Cardiac fibroblast (primary cell): ENCODE results near the gene ALDOB.

Source experiments
- DNase-seq, 2 donors: peaks; one replicate each; pipeline versions ENCODE4 v3.0.0 to v3.0.0-alpha.2; 2010; ENCODE audit warnings: low read depth in 2 of 2
- H3K4me3 ChIP-seq, 2 donors: replicated peaks in 1 of 2; 1 replicate in 1 of 2; 2 replicates in 1 of 2; pipeline ENCODE4 v1.5.1; 2011; ENCODE audit warnings: low read depth in 2 of 2, low read length in 2 of 2, mild to moderate bottlenecking in 2 of 2, moderate library complexity in 1 of 2
- CTCF ChIP-seq: IDR thresholded peaks from one replicate; pipeline ENCODE4 v1.5.1; 2011; ENCODE audit warnings: low read depth, mild to moderate bottlenecking, low read length, inconsistent platforms

The ALDOB gene

GRCh38 chr9:101468116-101468515 lies 32.5 kb upstream of the ALDOB start:
- DNase-seq: no peak
- TF ChIP-seq CTCF: no peak
- H3K4me3 ChIP-seq: no peak overlapping the region

GRCh38 chr9:101467690-101468089 lies 32.1 kb upstream of the ALDOB start:
- H3K4me3 ChIP-seq: no peak overlapping the region
- TF ChIP-seq CTCF: no peak
- DNase-seq: no peak

GRCh38 chr9:101466863-101467262 lies 31.3 kb upstream of the ALDOB start:
- no peak for DNase-seq
- H3K4me3 ChIP-seq: no peak overlapping the region
- TF ChIP-seq CTCF: no peak

DNA sequence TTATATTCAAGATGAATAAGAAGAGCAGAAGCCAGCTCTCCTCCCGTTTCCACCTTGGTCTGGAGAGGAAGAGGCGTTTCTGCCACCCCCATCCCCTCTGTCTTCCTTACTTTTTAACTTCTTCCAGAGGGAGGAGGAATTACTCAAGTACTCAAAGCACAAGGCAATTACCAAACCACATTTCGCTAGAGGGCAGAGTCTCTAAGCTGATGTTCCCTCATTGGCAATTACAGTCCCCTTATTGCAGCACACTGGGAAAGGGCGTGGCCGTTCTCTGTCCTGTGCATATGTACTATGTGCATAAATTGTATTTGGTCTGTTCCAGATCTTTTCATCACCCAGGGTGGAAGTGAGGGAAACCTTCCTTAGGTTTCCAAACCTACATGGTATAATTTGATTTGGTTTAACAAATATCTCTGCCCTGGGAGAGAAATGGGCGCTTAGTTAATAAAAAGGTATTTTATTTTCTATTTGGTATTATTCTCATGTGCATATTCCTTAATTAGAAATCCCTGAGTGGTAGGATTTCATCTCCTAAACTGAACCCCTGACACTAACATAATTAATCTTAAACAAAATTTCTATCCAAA lies 29.8 kb upstream of the ALDOB start:
- peak; percentile 22 for TF ChIP-seq CTCF
- DNase-seq: peak; percentile 52 to 84
- H3K4me3 ChIP-seq: no peak overlapping the region

DNA sequence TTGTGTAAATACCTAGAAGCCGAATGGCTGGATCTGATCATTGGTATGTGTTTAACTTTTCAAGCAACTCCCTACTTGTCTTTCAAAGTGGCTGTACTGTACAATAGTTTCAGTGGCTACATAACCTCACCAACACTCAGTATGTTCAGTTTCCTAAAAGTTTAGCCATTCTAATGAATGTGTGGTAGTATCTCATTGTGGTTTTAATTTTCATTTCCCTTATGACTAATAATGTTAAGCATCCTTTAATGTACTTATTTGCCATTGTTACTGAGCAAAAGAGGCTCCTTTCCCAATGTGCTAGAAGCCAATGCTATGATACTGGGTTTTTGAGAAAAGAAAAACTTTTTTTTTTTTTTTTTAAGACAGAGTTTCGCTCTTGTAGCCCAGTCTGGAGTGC lies 27.8 kb upstream of the ALDOB start:
- TF ChIP-seq CTCF: no peak
- peak; percentile 16 to 52 for DNase-seq
- no peak overlapping the region for H3K4me3 ChIP-seq

DNA sequence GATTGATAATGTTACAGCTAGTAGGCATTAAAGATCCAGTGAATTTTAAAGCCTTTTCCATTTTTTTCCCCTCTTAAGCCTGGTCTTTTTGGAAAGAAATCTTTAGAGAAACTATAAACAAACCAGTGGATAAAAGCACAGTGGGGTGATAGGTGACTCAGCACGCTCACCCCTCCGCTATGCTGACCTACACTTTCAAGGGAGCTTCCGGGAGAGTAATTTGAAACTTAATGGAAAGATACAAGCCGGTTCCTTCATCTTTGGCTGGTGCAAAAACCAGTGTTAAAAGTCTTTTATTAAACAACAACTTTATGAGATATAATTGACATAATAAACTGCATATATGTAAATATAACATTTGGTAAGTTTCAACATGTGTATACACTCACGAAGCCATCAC lies 27.0 kb upstream of the ALDOB start:
- H3K4me3 ChIP-seq: no peak overlapping the region
- TF ChIP-seq CTCF: no peak
- DNase-seq: peak; percentile 30 to 42

DNA sequence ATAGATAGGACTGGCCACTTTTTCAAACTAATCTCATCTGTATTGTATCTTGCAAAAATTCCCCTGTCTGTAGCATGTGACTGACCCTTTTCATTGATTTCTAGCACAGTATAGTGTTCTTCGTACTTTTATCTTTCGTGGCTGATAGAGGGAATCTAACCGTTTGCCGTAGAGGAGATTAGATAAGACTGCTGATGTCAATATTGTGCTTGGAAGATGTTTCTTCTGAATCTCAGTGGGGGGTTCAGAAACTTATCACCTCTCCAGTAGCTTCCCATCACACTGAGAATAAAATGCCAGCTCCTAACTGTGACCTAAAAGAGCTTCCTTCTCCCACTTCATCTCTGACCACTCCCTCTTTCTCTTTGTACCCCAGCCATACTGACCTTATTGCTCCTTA lies 25.4 kb upstream of the ALDOB start:
- H3K4me3 ChIP-seq: no peak overlapping the region
- DNase-seq: no peak
- TF ChIP-seq CTCF: no peak
